Measurements from ENCODE around the gene HDAC4. TPM values are rescaled to one million over a fixed set of nuclear protein-coding genes. Genes with fewer than 3 reads are reported as not detected.

Gene HDAC4
- total RNA-seq, 1 donor from 2014 or later, result 11.8 TPM

DNA sequence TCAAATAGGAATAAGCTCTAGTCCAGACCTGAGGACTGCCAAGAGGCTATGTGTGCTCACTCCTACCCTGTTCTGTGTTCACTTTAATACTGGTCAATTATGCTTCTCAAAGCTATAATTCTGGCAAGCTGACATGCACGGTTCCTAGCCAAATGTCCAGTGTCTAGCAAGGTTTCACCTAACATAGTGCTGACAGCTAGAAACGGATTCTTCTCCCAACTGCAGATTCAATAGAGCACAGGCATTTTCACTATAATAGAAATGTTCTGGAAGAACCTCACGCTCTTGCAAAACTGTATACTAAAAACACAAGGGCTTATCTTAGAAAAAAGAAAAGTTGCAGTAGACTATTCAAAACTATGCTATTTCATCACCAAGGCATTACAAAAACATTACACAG is 45.1 kb downstream of the HDAC4 start:
- Mint-ChIP-seq H3K36me3 (ENCODE audit: low read depth, unreplicated experiment) (peaks cover 11% of the 10 kb centered on the region), H3K9me3 (ENCODE audit: unreplicated experiment) (peaks cover 9% of the 10 kb centered on the region), H3K4me1 (ENCODE audit: low read depth, unreplicated experiment) (no peaks in the 10 kb centered on the region), H3K27ac (ENCODE audit: unreplicated experiment) (no peak overlapping the region), H3K4me3 (ENCODE audit: unreplicated experiment) (no peak overlapping the region), H3K27me3 (ENCODE audit: low read depth, unreplicated experiment) (no peaks in the 10 kb centered on the region)
- no peak overlapping the region for H2AFZ ChIP-seq (ENCODE audit: low read depth, low read length)
- FAIRE-seq (no peak), DNase-seq (ENCODE audit: low read depth) (no peak)
- no peak overlapping the region for H3K9ac ChIP-seq (ENCODE audit: low read length)
- H3K4me2 ChIP-seq (ENCODE audit: low read length), result no peak overlapping the region
- TF ChIP-seq, protein P1, sequence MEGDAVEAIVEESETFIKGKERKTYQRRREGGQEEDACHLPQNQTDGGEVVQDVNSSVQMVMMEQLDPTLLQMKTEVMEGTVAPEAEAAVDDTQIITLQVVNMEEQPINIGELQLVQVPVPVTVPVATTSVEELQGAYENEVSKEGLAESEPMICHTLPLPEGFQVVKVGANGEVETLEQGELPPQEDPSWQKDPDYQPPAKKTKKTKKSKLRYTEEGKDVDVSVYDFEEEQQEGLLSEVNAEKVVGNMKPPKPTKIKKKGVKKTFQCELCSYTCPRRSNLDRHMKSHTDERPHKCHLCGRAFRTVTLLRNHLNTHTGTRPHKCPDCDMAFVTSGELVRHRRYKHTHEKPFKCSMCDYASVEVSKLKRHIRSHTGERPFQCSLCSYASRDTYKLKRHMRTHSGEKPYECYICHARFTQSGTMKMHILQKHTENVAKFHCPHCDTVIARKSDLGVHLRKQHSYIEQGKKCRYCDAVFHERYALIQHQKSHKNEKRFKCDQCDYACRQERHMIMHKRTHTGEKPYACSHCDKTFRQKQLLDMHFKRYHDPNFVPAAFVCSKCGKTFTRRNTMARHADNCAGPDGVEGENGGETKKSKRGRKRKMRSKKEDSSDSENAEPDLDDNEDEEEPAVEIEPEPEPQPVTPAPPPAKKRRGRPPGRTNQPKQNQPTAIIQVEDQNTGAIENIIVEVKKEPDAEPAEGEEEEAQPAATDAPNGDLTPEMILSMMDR (IDR thresholded peaks at IDR 0.05; ENCODE audit: insufficient read depth, low read depth, low read length), result no peak
- no peak for TF ChIP-seq EZH2 (IDR thresholded peaks at IDR 0.05; ENCODE audit: insufficient read depth, low read length)
- no peak overlapping the region for H3K4me3 ChIP-seq (ENCODE audit: insufficient read depth, low read depth, low read length)
- H3K36me3 ChIP-seq (ENCODE audit: insufficient read depth, low read length), result no peaks in the 10 kb centered on the region
- H4K20me1 ChIP-seq (ENCODE audit: insufficient read depth, low read length), result peaks cover 16% of the 10 kb centered on the region
- peaks cover 6% of the 10 kb centered on the region for H3K79me2 ChIP-seq (ENCODE audit: insufficient read depth, low read length)
- H3K9me3 ChIP-seq (ENCODE audit: insufficient read depth, low read depth, low read length), result peaks cover 3% of the 10 kb centered on the region
- no peaks in the 10 kb centered on the region for H3K4me1 ChIP-seq (ENCODE audit: insufficient read depth, low read length)
- H3K27me3 ChIP-seq (ENCODE audit: insufficient read depth, low read length), result no peaks in the 10 kb centered on the region
- H3K27ac ChIP-seq (ENCODE audit: low read depth, low read length), result no peak overlapping the region

DNA sequence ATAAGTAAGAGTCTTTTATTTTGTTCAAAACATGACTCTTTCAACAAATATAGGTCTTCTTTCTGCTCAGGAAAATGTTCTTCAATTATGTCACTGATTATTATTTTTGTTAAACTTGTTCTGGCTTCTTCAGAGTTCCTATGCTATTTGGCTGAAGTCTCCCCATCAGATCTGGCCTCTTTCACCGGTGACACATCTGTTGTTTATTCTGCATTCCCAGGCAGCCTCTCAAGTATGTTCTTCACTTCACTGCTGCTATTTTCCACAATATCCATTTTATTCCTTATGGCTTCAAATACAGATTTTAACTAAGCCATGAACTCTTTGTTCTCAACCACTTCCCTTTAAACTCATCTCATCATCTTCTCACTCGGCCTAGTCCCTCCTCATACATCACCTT is 45.7 kb downstream of the HDAC4 start:
- Histone ChIP-seq H3K9me3 (ENCODE audit: insufficient read depth, low read depth, low read length) (peaks cover 3% of the 10 kb centered on the region), H4K20me1 (ENCODE audit: insufficient read depth, low read length) (peaks cover 10% of the 10 kb centered on the region), H3K4me1 (ENCODE audit: insufficient read depth, low read length) (no peaks in the 10 kb centered on the region), H3K79me2 (ENCODE audit: insufficient read depth, low read length) (peaks cover 5% of the 10 kb centered on the region), H3K4me3 (ENCODE audit: insufficient read depth, low read depth, low read length) (no peak overlapping the region), H3K27me3 (ENCODE audit: insufficient read depth, low read length) (no peaks in the 10 kb centered on the region), H3K27ac (ENCODE audit: low read depth, low read length) (no peak overlapping the region), H3K4me2 (ENCODE audit: low read length) (no peak overlapping the region), H3K36me3 (ENCODE audit: insufficient read depth, low read length) (no peaks in the 10 kb centered on the region), H2AFZ (ENCODE audit: low read depth, low read length) (no peak overlapping the region), H3K9ac (ENCODE audit: low read length) (no peak overlapping the region)
- no peaks in the 10 kb centered on the region for H3K27me3 Mint-ChIP-seq (ENCODE audit: low read depth, unreplicated experiment)
- peaks cover 11% of the 10 kb centered on the region for H3K36me3 Mint-ChIP-seq (ENCODE audit: low read depth, unreplicated experiment)
- TF ChIP-seq EZH2 (IDR thresholded peaks at IDR 0.05; ENCODE audit: insufficient read depth, low read length), result no peak
- TF ChIP-seq, protein P1 (IDR thresholded peaks at IDR 0.05; ENCODE audit: insufficient read depth, low read depth, low read length), result no peak
- no peak overlapping the region for H3K27ac Mint-ChIP-seq (ENCODE audit: unreplicated experiment)
- FAIRE-seq (no peak), DNase-seq (ENCODE audit: low read depth) (peak; percentile 19)
- no peak overlapping the region for H3K4me3 Mint-ChIP-seq (ENCODE audit: unreplicated experiment)
- H3K4me1 Mint-ChIP-seq (ENCODE audit: low read depth, unreplicated experiment), result no peaks in the 10 kb centered on the region
- peaks cover 9% of the 10 kb centered on the region for H3K9me3 Mint-ChIP-seq (ENCODE audit: unreplicated experiment)

DNA sequence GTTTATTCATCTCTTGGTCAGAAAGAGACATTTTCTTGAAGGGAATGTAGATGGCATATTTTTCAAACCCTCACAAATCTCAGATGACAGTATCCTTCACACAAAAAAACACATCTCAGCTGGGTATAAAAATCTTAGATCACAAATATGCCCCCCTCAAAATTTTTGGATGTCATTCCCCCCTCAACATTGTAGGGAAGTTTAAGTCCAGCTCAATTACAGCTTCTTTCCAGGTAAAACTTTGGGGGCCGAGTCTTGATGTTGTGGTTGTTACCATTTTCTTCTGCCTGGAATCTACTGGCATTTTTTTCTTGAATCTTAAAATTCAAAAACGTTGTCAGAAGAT is 46.1 kb downstream of the HDAC4 start:
- H3K36me3 ChIP-seq (ENCODE audit: insufficient read depth, low read length), result no peaks in the 10 kb centered on the region
- H3K27ac ChIP-seq (ENCODE audit: low read depth, low read length), result no peak overlapping the region
- no peaks in the 10 kb centered on the region for H3K27me3 Mint-ChIP-seq (ENCODE audit: low read depth, unreplicated experiment)
- FAIRE-seq (no peak), DNase-seq (ENCODE audit: low read depth) (no peak)
- peaks cover 9% of the 10 kb centered on the region for H3K9me3 Mint-ChIP-seq (ENCODE audit: unreplicated experiment)
- no peak overlapping the region for H3K4me3 Mint-ChIP-seq (ENCODE audit: unreplicated experiment)
- no peak overlapping the region for H2AFZ ChIP-seq (ENCODE audit: low read depth, low read length)
- H3K4me2 ChIP-seq (ENCODE audit: low read length), result no peak overlapping the region
- peaks cover 2% of the 10 kb centered on the region for H3K4me1 ChIP-seq (ENCODE audit: insufficient read depth, low read length)
- no peak overlapping the region for H3K9ac ChIP-seq (ENCODE audit: low read length)
- peaks cover 7% of the 10 kb centered on the region for H4K20me1 ChIP-seq (ENCODE audit: insufficient read depth, low read length)
- no peaks in the 10 kb centered on the region for H3K27me3 ChIP-seq (ENCODE audit: insufficient read depth, low read length)
- peaks cover 3% of the 10 kb centered on the region for H3K79me2 ChIP-seq (ENCODE audit: insufficient read depth, low read length)
- H3K4me1 Mint-ChIP-seq (ENCODE audit: low read depth, unreplicated experiment), result no peaks in the 10 kb centered on the region
- TF ChIP-seq, protein P1 (IDR thresholded peaks at IDR 0.05; ENCODE audit: insufficient read depth, low read depth, low read length), result no peak
- TF ChIP-seq EZH2 (IDR thresholded peaks at IDR 0.05; ENCODE audit: insufficient read depth, low read length), result no peak
- H3K9me3 ChIP-seq (ENCODE audit: insufficient read depth, low read depth, low read length), result peaks cover 3% of the 10 kb centered on the region
- no peak overlapping the region for H3K27ac Mint-ChIP-seq (ENCODE audit: unreplicated experiment)
- H3K4me3 ChIP-seq (ENCODE audit: insufficient read depth, low read depth, low read length), result no peak overlapping the region
- H3K36me3 Mint-ChIP-seq (ENCODE audit: low read depth, unreplicated experiment), result peaks cover 11% of the 10 kb centered on the region
